Right forelimb (tissue), 1 donor: ENCODE data around the gene TNIP2.
"Not testable (repeated sequence)": the region's sequence is repeated elsewhere in the genome, so short reads cannot be mapped to it uniquely, and the experiment has no call there.

Experiments used
- DNase-seq: peaks from one replicate; pipeline ENCODE4 v3.0.0-alpha.2; 2018

Gene TNIP2

GRCh38 chr4:2767705-2768074, 11.6 kb upstream of the TNIP2 start:
- no peak for DNase-seq

- DNase-seq: no peak
These were observed 11.0 kb upstream of the TNIP2 start for GRCh38 chr4:2767046-2767704.

GRCh38 chr4:2765832-2766526, 9.8 kb upstream of the TNIP2 start:
- no peak for DNase-seq

GRCh38 chr4:2763511-2763967, 7.4 kb upstream of the TNIP2 start:
- no peak for DNase-seq

GRCh38 chr4:2762486-2763370, 6.6 kb upstream of the TNIP2 start:
- DNase-seq: not testable (repeated sequence)

GRCh38 chr4:2762048-2762447, 5.9 kb upstream of the TNIP2 start:
- DNase-seq: no peak

- no peak for DNase-seq
These were observed 5.1 kb upstream of the TNIP2 start for GRCh38 chr4:2761035-2761923.

- DNase-seq: no peak
These were observed 1.3 kb upstream of the TNIP2 start for GRCh38 chr4:2757426-2757825.

GRCh38 chr4:2756691-2757350, 685 bp upstream of the TNIP2 start:
- DNase-seq: no peak

- DNase-seq: no peak
These were observed 1.0 kb downstream of the TNIP2 start for GRCh38 chr4:2754848-2755819.

GRCh38 chr4:2753436-2753835, 2.7 kb downstream of the TNIP2 start:
- no peak for DNase-seq

GRCh38 chr4:2750719-2751605, 5.2 kb downstream of the TNIP2 start:
- DNase-seq: no peak

GRCh38 chr4:2746891-2747695, 9.0 kb downstream of the TNIP2 start:
- no peak for DNase-seq

GRCh38 chr4:2745981-2746806, 9.9 kb downstream of the TNIP2 start:
- no peak for DNase-seq

- DNase-seq: no peak
These were observed 10.6 kb downstream of the TNIP2 start for GRCh38 chr4:2745516-2745915.

GRCh38 chr4:2744576-2745270, 11.4 kb downstream of the TNIP2 start:
- no peak for DNase-seq
